Activated T-helper 17 cell treated with anti-CD3 and anti-CD28 coated beads, Interleukin-2, amount 50 U/mL, for 72 hours (primary cell): ENCODE data around the gene IGSF6. TPM values are rescaled to one million over a fixed set of nuclear protein-coding genes. Genes with fewer than 3 reads are reported as not detected.

Experiments used
- ATAC-seq: fragments of 150-1000 bp; cut with Tn5 transposase; replicated peaks from 2 replicates; pipeline ENCODE4 v1.10.0; 2021; ENCODE audit warnings: mild to moderate bottlenecking, moderate library complexity
- H3K27ac Mint-ChIP-seq: one replicate; pipeline ENCODE4 v1.8.0; 2022; ENCODE audit warnings: mixed read lengths
- H3K27me3 Mint-ChIP-seq: one replicate; pipeline ENCODE4 v1.8.0; 2022; ENCODE audit warnings: mixed read lengths
- H3K36me3 Mint-ChIP-seq: one replicate; pipeline ENCODE4 v1.8.0; 2022; ENCODE audit warnings: low read depth, mild to moderate bottlenecking, mixed read lengths
- H3K4me1 Mint-ChIP-seq: one replicate; pipeline ENCODE4 v1.8.0; 2022; ENCODE audit warnings: mixed read lengths
- H3K4me3 Mint-ChIP-seq: one replicate; pipeline ENCODE4 v1.8.0; 2022; ENCODE audit warnings: mild to moderate bottlenecking, mixed read lengths
- H3K9me3 Mint-ChIP-seq: one replicate; pipeline ENCODE4 v1.8.0; 2022; ENCODE audit warnings: mixed read lengths
- total RNA-seq, 2 donors: library from RNA; stranded (reverse); gene quantifications; one replicate each; pipeline ENCODE4 v1.2.3, GENCODE V29; 2022

Gene IGSF6
- total RNA-seq, 2 donors from 2014 or later, result 0.45 TPM; not detected in 1

- Mint-ChIP-seq H3K9me3 (no peaks in the 10 kb centered on the region), H3K27me3 (no peaks in the 10 kb centered on the region), H3K4me1 (peaks cover 28% of the 10 kb centered on the region), H3K36me3 (peaks cover 65% of the 10 kb centered on the region), H3K27ac (no peak overlapping the region), H3K4me3 (no peak overlapping the region)
- ATAC-seq, result no peak
Observed at GRCh38 chr16:21628772-21629171, 23.6 kb downstream of the IGSF6 start.

- H3K9me3 Mint-ChIP-seq, result no peaks in the 10 kb centered on the region
- peaks cover 33% of the 10 kb centered on the region for H3K4me1 Mint-ChIP-seq
- ATAC-seq, result no peak
- no peak overlapping the region for H3K4me3 Mint-ChIP-seq
- no peaks in the 10 kb centered on the region for H3K27me3 Mint-ChIP-seq
- H3K36me3 Mint-ChIP-seq, result peaks cover 71% of the 10 kb centered on the region
- peak overlapping the region; percentile 32 for H3K27ac Mint-ChIP-seq
Observed at GRCh38 chr16:21628121-21628726, 24.2 kb downstream of the IGSF6 start.

- Mint-ChIP-seq H3K36me3 (peaks cover 71% of the 10 kb centered on the region), H3K4me3 (peak overlapping the region; percentile 50)
Observed at GRCh38 chr16:21626659-21627277, 25.6 kb downstream of the IGSF6 start.

GRCh38 chr16:21625026-21625425 is 27.4 kb downstream of the IGSF6 start:
- H3K9me3 Mint-ChIP-seq, result no peaks in the 10 kb centered on the region
- peaks cover 33% of the 10 kb centered on the region for H3K4me1 Mint-ChIP-seq
- H3K36me3 Mint-ChIP-seq, result peaks cover 75% of the 10 kb centered on the region
- H3K4me3 Mint-ChIP-seq, result no peak overlapping the region
- H3K27me3 Mint-ChIP-seq, result no peaks in the 10 kb centered on the region
- peak overlapping the region; percentile 25 for H3K27ac Mint-ChIP-seq
- ATAC-seq, result no peak

More at GRCh38 chr16:21626659-21627277, 25.6 kb downstream of the IGSF6 start:
- Mint-ChIP-seq H3K9me3 (no peaks in the 10 kb centered on the region), H3K27me3 (no peaks in the 10 kb centered on the region), H3K27ac (peak overlapping the region; percentile 69), H3K4me1 (peaks cover 26% of the 10 kb centered on the region)
- ATAC-seq, result peak; percentile 84

- Mint-ChIP-seq H3K9me3 (no peaks in the 10 kb centered on the region), H3K4me1 (peaks cover 37% of the 10 kb centered on the region), H3K27me3 (no peaks in the 10 kb centered on the region), H3K4me3 (peak overlapping the region; percentile 11), H3K27ac (peak overlapping the region; percentile 72), H3K36me3 (peaks cover 77% of the 10 kb centered on the region)
- peak; percentile 56 for ATAC-seq
Observed at GRCh38 chr16:21622545-21622944, 29.9 kb downstream of the IGSF6 start.

GRCh38 chr16:21620592-21620991 is 31.8 kb downstream of the IGSF6 start:
- Mint-ChIP-seq H3K4me3 (peak overlapping the region; percentile 37), H3K27me3 (no peaks in the 10 kb centered on the region), H3K4me1 (peaks cover 33% of the 10 kb centered on the region), H3K27ac (peak overlapping the region; percentile 66), H3K9me3 (no peaks in the 10 kb centered on the region), H3K36me3 (peaks cover 77% of the 10 kb centered on the region)
- ATAC-seq, result no peak

- Mint-ChIP-seq H3K9me3 (no peaks in the 10 kb centered on the region), H3K27me3 (no peaks in the 10 kb centered on the region), H3K27ac (peak overlapping the region; percentile 48), H3K4me1 (peaks cover 33% of the 10 kb centered on the region), H3K4me3 (no peak overlapping the region), H3K36me3 (peaks cover 77% of the 10 kb centered on the region)
- no peak for ATAC-seq
Observed at GRCh38 chr16:21619765-21620425, 32.5 kb downstream of the IGSF6 start.

- Mint-ChIP-seq H3K27ac (peak overlapping the region; percentile 47), H3K9me3 (no peaks in the 10 kb centered on the region), H3K4me1 (peaks cover 26% of the 10 kb centered on the region), H3K36me3 (peaks cover 77% of the 10 kb centered on the region), H3K4me3 (no peak overlapping the region), H3K27me3 (no peaks in the 10 kb centered on the region)
- ATAC-seq, result no peak
Observed at GRCh38 chr16:21618281-21618680, 34.1 kb downstream of the IGSF6 start.

- H3K36me3 Mint-ChIP-seq, result peaks cover 76% of the 10 kb centered on the region
- H3K27ac Mint-ChIP-seq, result peak overlapping the region; percentile 47
- no peaks in the 10 kb centered on the region for H3K27me3 Mint-ChIP-seq
- no peak overlapping the region for H3K4me3 Mint-ChIP-seq
- H3K4me1 Mint-ChIP-seq, result peaks cover 28% of the 10 kb centered on the region
- H3K9me3 Mint-ChIP-seq, result no peaks in the 10 kb centered on the region
- peak; percentile 39 for ATAC-seq
Observed at GRCh38 chr16:21617607-21618006, 34.8 kb downstream of the IGSF6 start.

- no peak overlapping the region for H3K4me3 Mint-ChIP-seq
- H3K27ac Mint-ChIP-seq, result no peak overlapping the region
- H3K9me3 Mint-ChIP-seq, result no peaks in the 10 kb centered on the region
- H3K4me1 Mint-ChIP-seq, result peaks cover 28% of the 10 kb centered on the region
- H3K36me3 Mint-ChIP-seq, result peaks cover 71% of the 10 kb centered on the region
- no peaks in the 10 kb centered on the region for H3K27me3 Mint-ChIP-seq
- no peak for ATAC-seq
Observed at GRCh38 chr16:21614896-21615295, 37.5 kb downstream of the IGSF6 start.

- H3K9me3 Mint-ChIP-seq, result no peaks in the 10 kb centered on the region
- peaks cover 35% of the 10 kb centered on the region for H3K4me1 Mint-ChIP-seq
- ATAC-seq, result no peak
- no peaks in the 10 kb centered on the region for H3K27me3 Mint-ChIP-seq
- no peak overlapping the region for H3K4me3 Mint-ChIP-seq
- H3K36me3 Mint-ChIP-seq, result peaks cover 60% of the 10 kb centered on the region
- no peak overlapping the region for H3K27ac Mint-ChIP-seq
Observed at GRCh38 chr16:21613781-21614180, 38.6 kb downstream of the IGSF6 start.

- Mint-ChIP-seq H3K4me3 (no peak overlapping the region), H3K27ac (no peak overlapping the region), H3K36me3 (peaks cover 56% of the 10 kb centered on the region), H3K27me3 (no peaks in the 10 kb centered on the region), H3K4me1 (peaks cover 39% of the 10 kb centered on the region), H3K9me3 (no peaks in the 10 kb centered on the region)
- no peak for ATAC-seq
Observed at GRCh38 chr16:21613361-21613760, 39.0 kb downstream of the IGSF6 start.

GRCh38 chr16:21611556-21612384 is 40.6 kb downstream of the IGSF6 start:
- Mint-ChIP-seq H3K4me3 (peak overlapping the region; percentile 63), H3K27me3 (no peaks in the 10 kb centered on the region), H3K9me3 (no peaks in the 10 kb centered on the region), H3K27ac (peak overlapping the region; percentile 44), H3K4me1 (peaks cover 38% of the 10 kb centered on the region), H3K36me3 (peaks cover 42% of the 10 kb centered on the region)
- ATAC-seq, result peak; percentile 83

GRCh38 chr16:21611198-21611555 is 41.2 kb downstream of the IGSF6 start:
- no peak for ATAC-seq
- Mint-ChIP-seq H3K9me3 (no peaks in the 10 kb centered on the region), H3K4me3 (peak overlapping the region; percentile 63), H3K4me1 (peaks cover 34% of the 10 kb centered on the region), H3K36me3 (peaks cover 37% of the 10 kb centered on the region), H3K27me3 (no peaks in the 10 kb centered on the region), H3K27ac (peak overlapping the region; percentile 44)
